ENCODE measurements around the gene SYT8. TPM values are rescaled to one million over a fixed set of nuclear protein-coding genes. Genes with fewer than 3 reads are reported as not detected.

Gene SYT8
- total RNA-seq, 3 donors from 2014 or later (not counting 1 experiment from before 2014, with no cell fraction given), result not detected

DNA sequence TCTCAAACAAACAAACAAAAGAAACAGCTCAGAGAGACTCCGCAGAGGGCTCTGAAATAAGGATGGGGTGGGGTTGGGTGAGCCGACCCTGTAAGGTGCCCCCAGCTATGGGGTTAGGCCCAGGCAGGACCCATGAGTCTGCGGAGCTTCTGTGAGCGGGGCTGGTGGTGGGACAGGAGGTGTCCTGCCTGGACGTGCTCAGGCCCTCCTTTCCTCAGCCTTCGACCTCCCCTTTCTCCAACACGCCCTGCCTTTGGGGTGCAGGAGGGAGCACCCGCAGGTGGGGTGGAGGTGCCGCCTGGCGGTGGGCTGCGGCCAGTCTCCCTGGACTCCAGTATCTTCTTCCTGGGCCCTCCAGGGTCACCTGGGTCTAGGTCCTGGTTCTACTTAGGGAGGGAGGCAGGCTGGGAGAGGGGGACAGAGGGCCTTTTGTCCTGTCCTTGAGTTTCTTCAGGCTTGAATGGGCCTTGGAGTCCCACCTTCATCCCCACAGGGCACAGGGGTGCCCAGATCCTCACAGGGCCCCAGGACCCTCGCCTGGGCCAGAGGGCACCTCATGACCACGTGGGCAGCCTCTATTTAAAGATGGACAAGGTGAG lies 44.7 kb downstream of the SYT8 start:
- Mint-ChIP-seq H3K4me1 (peaks cover 18 to 61% of the 10 kb centered on the region in 2 donors), H3K27ac (peak overlapping the region; percentile 68 to 84), H3K27me3 (ENCODE audit: low read depth in 2 of 2) (no peaks in the 10 kb centered on the region), H3K4me3 (no peak overlapping the region), H3K36me3 (no peaks in the 10 kb centered on the region), H3K9me3 (no peaks in the 10 kb centered on the region)
- ATAC-seq (no peak), DNase-seq (peak in 1 of 2 donors; percentile 14)
- Histone ChIP-seq H3K27ac (ENCODE audit: low read length) (no peak overlapping the region), H3K4me3 (ENCODE audit: low read length) (no peak overlapping the region), H3K4me1 (ENCODE audit: control insufficient read depth, insufficient read depth, low read length) (peaks cover 84% of the 10 kb centered on the region), H3K27me3 (ENCODE audit: control insufficient read depth, insufficient read depth, low read length) (no peaks in the 10 kb centered on the region), H3K36me3 (ENCODE audit: control insufficient read depth, insufficient read depth, low read length) (peaks cover 35% of the 10 kb centered on the region), H3K9me3 (ENCODE audit: control insufficient read depth, insufficient read depth, low read length) (no peaks in the 10 kb centered on the region)
- WGBS (ENCODE audit: insufficient coverage), result 93% methylated on average over 12 of the region's 13 CpGs
- TF ChIP-seq, protein P1, sequence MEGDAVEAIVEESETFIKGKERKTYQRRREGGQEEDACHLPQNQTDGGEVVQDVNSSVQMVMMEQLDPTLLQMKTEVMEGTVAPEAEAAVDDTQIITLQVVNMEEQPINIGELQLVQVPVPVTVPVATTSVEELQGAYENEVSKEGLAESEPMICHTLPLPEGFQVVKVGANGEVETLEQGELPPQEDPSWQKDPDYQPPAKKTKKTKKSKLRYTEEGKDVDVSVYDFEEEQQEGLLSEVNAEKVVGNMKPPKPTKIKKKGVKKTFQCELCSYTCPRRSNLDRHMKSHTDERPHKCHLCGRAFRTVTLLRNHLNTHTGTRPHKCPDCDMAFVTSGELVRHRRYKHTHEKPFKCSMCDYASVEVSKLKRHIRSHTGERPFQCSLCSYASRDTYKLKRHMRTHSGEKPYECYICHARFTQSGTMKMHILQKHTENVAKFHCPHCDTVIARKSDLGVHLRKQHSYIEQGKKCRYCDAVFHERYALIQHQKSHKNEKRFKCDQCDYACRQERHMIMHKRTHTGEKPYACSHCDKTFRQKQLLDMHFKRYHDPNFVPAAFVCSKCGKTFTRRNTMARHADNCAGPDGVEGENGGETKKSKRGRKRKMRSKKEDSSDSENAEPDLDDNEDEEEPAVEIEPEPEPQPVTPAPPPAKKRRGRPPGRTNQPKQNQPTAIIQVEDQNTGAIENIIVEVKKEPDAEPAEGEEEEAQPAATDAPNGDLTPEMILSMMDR (IDR thresholded peaks at IDR 0.05), result no peak
- intact Hi-C loops (cut with micrococcal nuclease), result no loop called here

DNA sequence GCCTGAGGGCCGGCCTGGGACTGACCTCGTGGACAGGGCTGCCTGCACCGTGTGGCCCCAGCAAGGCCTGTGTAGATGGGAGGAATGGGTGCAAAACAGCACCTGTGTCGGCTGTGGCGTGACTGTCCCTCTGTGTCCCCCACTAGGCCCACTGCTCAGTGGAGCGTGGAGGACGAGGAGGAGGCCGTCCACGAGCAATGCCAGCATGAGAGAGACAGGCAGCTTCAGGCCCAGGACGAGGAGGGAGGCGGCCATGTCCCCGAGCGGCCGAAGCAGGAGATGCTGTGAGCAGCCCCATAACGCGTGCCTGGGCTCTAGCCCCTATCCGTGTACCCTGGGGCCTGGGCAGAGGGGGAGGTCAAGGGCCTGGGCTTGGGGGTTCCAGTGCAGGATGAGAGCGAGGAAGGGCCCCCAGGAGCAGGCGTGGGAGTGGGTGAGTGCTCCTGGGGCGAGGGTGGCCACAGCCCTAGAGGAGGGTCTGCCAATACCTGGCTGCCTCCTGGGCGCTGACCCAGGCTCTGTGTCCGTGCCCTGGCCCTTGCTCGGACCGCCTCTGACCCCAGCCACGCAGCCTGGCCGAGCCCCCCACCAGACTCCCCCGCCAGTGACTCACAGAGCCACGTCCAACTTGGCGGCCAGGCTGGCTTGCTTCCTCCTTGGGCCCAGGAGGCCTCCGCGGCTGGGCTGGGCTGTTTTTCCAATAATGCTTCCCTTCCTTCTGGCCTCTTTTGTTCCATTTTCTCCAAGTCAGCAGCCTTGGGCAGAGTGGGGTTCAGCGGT lies 45.3 kb downstream of the SYT8 start:
- Histone ChIP-seq H3K4me3 (ENCODE audit: low read length) (no peak overlapping the region), H3K27ac (ENCODE audit: low read length) (no peak overlapping the region), H3K4me1 (ENCODE audit: control insufficient read depth, insufficient read depth, low read length) (peaks cover 77% of the 10 kb centered on the region), H3K9me3 (ENCODE audit: control insufficient read depth, insufficient read depth, low read length) (no peaks in the 10 kb centered on the region), H3K27me3 (ENCODE audit: control insufficient read depth, insufficient read depth, low read length) (no peaks in the 10 kb centered on the region), H3K36me3 (ENCODE audit: control insufficient read depth, insufficient read depth, low read length) (peaks cover 37% of the 10 kb centered on the region)
- no peaks in the 10 kb centered on the region for H3K36me3 Mint-ChIP-seq
- H3K9me3 Mint-ChIP-seq, result no peaks in the 10 kb centered on the region
- DNase-seq, result peak in 1 of 2 donors; percentile 16
- peak overlapping the region; percentile 68 to 84 for H3K27ac Mint-ChIP-seq
- intact Hi-C loops (cut with micrococcal nuclease), result no loop called here
- no peaks in the 10 kb centered on the region for H3K27me3 Mint-ChIP-seq (ENCODE audit: low read depth in 2 of 2)
- 86% methylated on average over 32 of the region's 32 CpGs for WGBS (ENCODE audit: insufficient coverage)
- no peak overlapping the region for H3K4me3 Mint-ChIP-seq
- no peak for ATAC-seq
- peaks cover 18 to 57% of the 10 kb centered on the region in 2 donors for H3K4me1 Mint-ChIP-seq
- TF ChIP-seq, protein P1 (IDR thresholded peaks at IDR 0.05), result no peak

DNA sequence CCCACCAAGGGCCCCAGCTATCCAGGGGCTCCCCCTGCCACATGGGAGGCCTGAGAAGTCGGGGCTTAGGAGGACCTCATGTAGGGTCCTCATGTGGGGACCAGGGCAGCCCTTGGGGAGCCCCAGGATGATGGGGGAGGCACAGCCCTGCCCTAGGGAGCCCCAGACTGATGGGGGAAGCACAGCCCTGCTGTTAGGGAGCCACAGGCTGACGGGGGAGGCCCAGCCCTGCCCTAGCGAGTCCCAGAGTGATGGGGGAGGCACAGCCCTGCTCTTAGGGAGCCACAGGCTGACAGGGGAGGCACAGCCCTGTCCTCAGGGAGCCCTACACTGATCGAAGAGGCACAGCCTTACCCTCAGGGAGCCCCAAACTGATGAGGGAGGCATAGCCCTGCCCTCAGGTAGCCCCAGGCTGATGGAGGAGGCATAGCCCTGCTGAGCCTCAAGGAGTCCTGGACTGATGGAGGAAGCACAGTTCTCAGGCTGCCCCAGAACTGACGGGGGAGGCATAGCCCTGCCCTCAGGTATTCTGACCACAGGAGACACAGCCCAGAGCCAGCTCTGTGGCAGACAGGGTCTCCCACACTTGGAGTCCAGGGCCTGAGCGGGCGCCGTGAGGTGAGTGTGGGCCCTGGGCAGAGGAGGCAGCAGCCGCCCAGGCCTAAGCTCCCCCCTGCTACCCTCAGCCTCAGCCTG lies 46.1 kb downstream of the SYT8 start:
- no peak overlapping the region for H3K4me3 Mint-ChIP-seq
- H3K27me3 Mint-ChIP-seq (ENCODE audit: low read depth in 2 of 2), result no peaks in the 10 kb centered on the region
- peaks cover 45% of the 10 kb centered on the region for H3K36me3 ChIP-seq (ENCODE audit: control insufficient read depth, insufficient read depth, low read length)
- no peaks in the 10 kb centered on the region for H3K9me3 ChIP-seq (ENCODE audit: control insufficient read depth, insufficient read depth, low read length)
- TF ChIP-seq, protein P1 (IDR thresholded peaks at IDR 0.05), result no peak
- H3K4me1 ChIP-seq (ENCODE audit: control insufficient read depth, insufficient read depth, low read length), result peaks cover 69% of the 10 kb centered on the region
- H3K27ac Mint-ChIP-seq, result peak overlapping the region; percentile 53 to 84
- WGBS (ENCODE audit: insufficient coverage), result 78% methylated on average over 9 of the region's 9 CpGs
- H3K27ac ChIP-seq (ENCODE audit: low read length), result no peak overlapping the region
- no peaks in the 10 kb centered on the region for H3K27me3 ChIP-seq (ENCODE audit: control insufficient read depth, insufficient read depth, low read length)
- H3K4me1 Mint-ChIP-seq, result peaks cover 13 to 52% of the 10 kb centered on the region in 2 donors
- no peaks in the 10 kb centered on the region for H3K36me3 Mint-ChIP-seq
- H3K4me3 ChIP-seq (ENCODE audit: low read length), result no peak overlapping the region
- intact Hi-C loops (cut with micrococcal nuclease), result no loop called here
- DNase-seq (peak; percentile 16 to 35), ATAC-seq (no peak)
- no peaks in the 10 kb centered on the region for H3K9me3 Mint-ChIP-seq

Measured in natural killer cell (primary cell).